Heart right ventricle (tissue), 16 donors: ENCODE measurements around the gene GRIN3B. TPM values are rescaled to one million over a fixed set of nuclear protein-coding genes. Genes with fewer than 3 reads are reported as not detected.

Experiments used
- ATAC-seq, 8 donors: fragments of 200-7000 bp; cut with Tn5 transposase; one replicate each; pipeline ENCODE4 v1.9.1; 2020; ENCODE audit warnings: mild to moderate bottlenecking in 8 of 8, moderate library complexity in 8 of 8, moderate number of reproducible peaks in 1 of 8
- DNase-seq, 2 donors: peaks; one replicate each; pipeline ENCODE4 v3.0.0-alpha.2; 2020
- H3K27ac ChIP-seq, 10 donors: fragments of 200-600 bp; sonication (generic) in 2 of 10; one replicate each; pipeline versions ENCODE4 v1.5.0 to v1.8.0; 2020 to 2022; ENCODE audit warnings: mild to moderate bottlenecking in 3 of 10
- H3K27me3 ChIP-seq, 7 donors: fragments of 200-600 bp; one replicate each; pipeline ENCODE4 v1.8.0; 2021 to 2022; ENCODE audit warnings: mild to moderate bottlenecking in 2 of 7
- H3K36me3 ChIP-seq, 9 donors: fragments of 200-600 bp; sonication (generic) in 1 of 9; one replicate each; pipeline versions ENCODE4 v1.5.0 to v1.8.0; 2020 to 2022; ENCODE audit warnings: mild to moderate bottlenecking in 2 of 9
- H3K4me1 ChIP-seq, 9 donors: fragments of 200-600 bp; sonication (generic) in 1 of 9; one replicate each; pipeline versions ENCODE4 v1.5.0 to v1.8.0; 2020 to 2022; ENCODE audit warnings: mild to moderate bottlenecking in 4 of 9
- H3K4me3 ChIP-seq, 10 donors: fragments of 200-600 bp; sonication (generic) in 2 of 10; one replicate each; pipeline versions ENCODE4 v1.5.0 to v1.8.0; 2020 to 2022; ENCODE audit warnings: mild to moderate bottlenecking in 7 of 10, moderate library complexity in 2 of 10
- H3K9me3 ChIP-seq, 11 donors: fragments of 200-600 bp in 10 of 11; sonication (generic) in 2 of 11; one replicate each; pipeline versions ENCODE4 v1.5.0 to v1.8.0; 2013 to 2022; ENCODE audit warnings: mild to moderate bottlenecking in 2 of 11, control low read depth in 1 of 11, moderate library complexity in 1 of 11
- CTCF ChIP-seq, 9 donors: fragments of 200-600 bp; sonication (generic) in 2 of 9; IDR thresholded peaks; one replicate each; pipeline versions ENCODE4 v1.5.0 to v1.8.0; 2021 to 2022; ENCODE audit warnings: antibody characterized with exemption in 9 of 9, mild to moderate bottlenecking in 5 of 9, moderate library complexity in 1 of 9
- WGBS, 2 donors: extraction: QIAGEN DNeasy Blood & Tissue Kit; methylation state at CpG; one replicate each; pipeline ENCODE4 v1.1.7; 2013; ENCODE audit warnings: inconsistent platforms in 1 of 2; 5-methylcytosine and 5-hydroxymethylcytosine counted together
- intact Hi-C, 10 donors: fragments of 100-400 bp; cut with DNase I; formaldehyde crosslinking; loops; one replicate each; pipeline versions ENCODE4 v1.11.1 to v1.14.2; 2022
- polyA plus RNA-seq, 2 donors: library from polyadenylated mRNA; stranded (reverse); fragments of 200-250 nt; gene quantifications; one replicate each; pipeline ENCODE4 v1.2.3, GENCODE V29; 2013
- total RNA-seq, 10 donors: library from RNA; stranded (reverse); fragmentation: NEBNext Ultra II Directional in 3 of 10; extraction: Animal tissue kit (Norgen Biotek cat#: 25700) in 3 of 10; gene quantifications; one replicate each; pipeline versions ENCODE4 v1.2.1 to v1.2.4, GENCODE V29; 2021 to 2023
- donor health status: Arrhythmogenic right ventricular cardiomyopathy.
- donor health status: ischemic (EF 13 %, LVEDD 7.1; RV severe dilation, severe dysfunction).
- donor health status: healthy with polysubstance abuse.
- donor health status: DM: no; HTN: yes; CAD: no.
- donor health status: DM: no; HTN: no; CAD: no.
- donor health status: ischemic (EF 25% LVEDD 6.9; RV normal size, moderate dysfunction).
- donor health status: ischemic (EF 25% LVEDD 5.7; RV mildly dilated, moderate dysfunction).
- donor health status: healthy.
- donor health status: DM: yes; HTN: yes; CAD: no.
- donor health status: Ischemic cardiomyopathy.
- donor health status: ischemic (EF 35%, LVEDD 5.7; RV mildly dilated, moderate dysfunction).
- donor health status: nonischemic (EF 11% LVEDD 7.7; RV severe dilation, severe dysfunction).
- donor health status: DM: yes; HTN: yes; CAD: no.
- donor health status: PGD.
- donor health status: ischemic (EF 29% LVEDD 5.4; RV normal size, mild dysfunction).
- donor health status: nonischemic (EF 23%, LVEDD 6.1; RV moderate dilation, normal function).

The GRIN3B gene
- total and polyA plus RNA-seq, 12 donors = 0.01 to 0.10 (median 0.08) TPM; not detected in 8

DNA sequence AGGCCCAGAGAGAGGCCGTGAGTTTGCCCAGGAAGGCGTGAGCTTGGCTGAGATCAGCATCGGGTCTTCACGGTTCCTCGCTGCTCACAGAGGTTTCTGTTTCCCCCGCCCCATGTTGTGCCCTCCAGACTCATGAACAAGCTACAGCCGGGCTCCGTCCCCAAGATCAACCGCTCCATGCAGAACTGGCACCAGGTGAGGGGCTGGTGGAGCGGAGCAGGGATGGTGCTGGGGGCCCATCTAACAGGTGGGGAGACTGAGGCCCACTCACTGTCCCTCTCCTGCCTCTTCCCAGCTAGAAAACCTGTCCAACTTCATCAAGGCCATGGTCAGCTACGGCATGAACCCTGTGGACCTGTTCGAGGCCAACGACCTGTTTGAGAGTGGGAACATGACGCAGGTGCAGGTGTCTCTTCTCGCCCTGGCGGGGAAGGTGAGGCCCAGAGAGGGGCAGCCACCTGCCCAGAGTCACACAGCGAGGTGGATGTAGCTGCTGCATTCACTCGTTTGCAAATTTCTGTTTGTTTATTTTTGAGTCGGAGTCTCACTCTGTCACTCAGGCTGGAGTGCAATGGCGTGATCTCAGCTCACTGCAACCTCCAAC lies 32.1 kb downstream of the GRIN3B start:
- no peak for TF ChIP-seq CTCF (IDR thresholded peaks at IDR 0.05)
- Histone ChIP-seq H3K27me3 (no peaks in the 10 kb centered on the region), H3K4me1 (peaks cover 8 to 40% (median 24%) of the 10 kb centered on the region in 9 donors), H3K36me3 (peaks cover 0 to 63% (median 9%) of the 10 kb centered on the region in 9 donors), H3K9me3 (no peaks in the 10 kb centered on the region), H3K4me3 (no peak overlapping the region), H3K27ac (no peak overlapping the region)
- 89 to 92% methylated on average over 20 of the region's 20 CpGs for WGBS, 2 donors
- no peak for DNase-seq
- no peak for ATAC-seq
- intact Hi-C loops = loop anchor here in 1 of 10 donors (10.0 kb wide), 1 partner anchor 62 kb away; the partner anchor contains the start of gene POLR2E

DNA sequence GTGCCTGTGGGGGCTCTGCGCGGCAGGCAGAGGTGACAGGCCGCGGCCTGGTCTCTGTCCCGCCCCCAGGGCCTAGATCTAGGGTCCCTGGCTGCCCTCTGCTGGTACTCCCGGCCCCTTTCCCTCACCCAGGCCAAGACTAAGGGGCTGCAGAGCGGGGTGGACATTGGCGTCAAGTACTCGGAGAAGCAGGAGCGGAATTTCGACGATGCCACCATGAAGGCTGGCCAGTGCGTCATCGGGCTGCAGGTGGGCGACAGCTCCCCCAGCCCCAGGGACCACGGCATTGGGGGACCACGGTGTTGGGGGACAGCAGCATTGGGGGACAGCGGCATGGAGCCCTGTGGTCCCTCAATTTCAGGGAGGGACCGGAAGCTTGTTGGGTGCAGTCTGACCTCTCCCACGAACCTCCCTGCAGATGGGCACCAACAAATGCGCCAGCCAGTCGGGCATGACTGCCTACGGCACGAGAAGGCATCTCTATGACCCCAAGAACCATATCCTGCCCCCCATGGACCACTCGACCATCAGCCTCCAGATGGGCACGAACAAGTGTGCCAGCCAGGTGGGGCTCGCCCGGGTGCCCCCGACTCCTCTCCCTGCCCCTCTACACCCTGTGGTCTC lies 35.9 kb downstream of the GRIN3B start:
- intact Hi-C loops = loop anchor here in 1 of 10 donors (10.0 kb wide), 1 partner anchor 59 kb away; the partner anchor contains the start of gene POLR2E
- Histone ChIP-seq H3K27ac (no peak overlapping the region), H3K4me1 (peaks cover 5 to 47% (median 20%) of the 10 kb centered on the region in 9 donors), H3K36me3 (peaks cover 0 to 53% (median 9%) of the 10 kb centered on the region in 9 donors), H3K27me3 (no peaks in the 10 kb centered on the region), H3K4me3 (no peak overlapping the region), H3K9me3 (no peaks in the 10 kb centered on the region)
- whole genome bisulfite sequencing, 2 donors = 87 to 90% methylated on average over 29 of the region's 29 CpGs
- TF ChIP-seq CTCF (IDR thresholded peaks at IDR 0.05) = peak in 1 of 9 donors; percentile 11
- DNase-seq (no peak), ATAC-seq (no peak)

DNA sequence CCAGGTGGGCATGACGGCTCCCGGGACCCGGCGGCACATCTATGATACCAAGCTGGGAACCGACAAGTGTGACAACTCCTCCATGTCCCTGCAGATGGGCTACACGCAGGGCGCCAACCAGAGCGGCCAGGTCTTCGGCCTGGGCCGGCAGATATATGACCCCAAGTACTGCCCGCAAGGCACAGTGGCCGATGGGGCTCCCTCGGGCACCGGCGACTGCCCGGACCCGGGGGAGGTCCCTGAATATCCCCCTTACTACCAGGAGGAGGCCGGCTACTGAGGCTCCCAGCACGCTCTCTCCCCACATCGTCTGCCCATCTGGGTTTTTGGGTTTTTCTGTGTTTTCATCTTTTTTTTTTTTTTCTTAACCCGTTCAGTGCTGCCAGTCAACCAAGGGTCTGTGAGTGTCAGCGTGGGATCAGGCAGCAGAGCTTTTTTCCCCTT lies 37.4 kb downstream of the GRIN3B start:
- no peaks in the 10 kb centered on the region for H3K27me3 ChIP-seq
- peaks cover 0 to 40% (median 3%) of the 10 kb centered on the region in 9 donors for H3K36me3 ChIP-seq
- H3K4me3 ChIP-seq = peak overlapping the region in 1 of 10 donors; percentile 29
- DNase-seq (no peak), ATAC-seq (no peak)
- no peak for TF ChIP-seq CTCF (IDR thresholded peaks at IDR 0.05)
- 74 to 80% methylated on average over 22 of the region's 22 CpGs for WGBS, 2 donors
- H3K9me3 ChIP-seq = no peaks in the 10 kb centered on the region
- H3K27ac ChIP-seq = peak overlapping the region in 8 of 10 donors; percentile 4 to 92 (median 43)
- intact Hi-C loops = loop anchor here in 1 of 10 donors (10.0 kb wide), 1 partner anchor 57 kb away; the partner anchor contains the start of gene POLR2E
- peaks cover 5 to 56% (median 29%) of the 10 kb centered on the region in 9 donors for H3K4me1 ChIP-seq

- Histone ChIP-seq H3K27me3 (no peaks in the 10 kb centered on the region), H3K9me3 (no peaks in the 10 kb centered on the region), H3K27ac (peak overlapping the region in 5 of 10 donors; percentile 27 to 92 (median 41)), H3K4me1 (peaks cover 5 to 56% (median 29%) of the 10 kb centered on the region in 9 donors), H3K4me3 (peak overlapping the region in 7 of 10 donors; percentile 30 to 73 (median 64)), H3K36me3 (peaks cover 0 to 32% (median 0%) of the 10 kb centered on the region in 9 donors)
- DNase-seq = no peak
- intact Hi-C loops = loop anchor here in 1 of 10 donors (10.0 kb wide), 1 partner anchor 56 kb away; the partner anchor contains the start of gene POLR2E
- no peak for TF ChIP-seq CTCF (IDR thresholded peaks at IDR 0.05)
- ATAC-seq = no peak
- 62 to 67% methylated on average over 22 of the region's 22 CpGs for WGBS, 2 donors
Observed at GRCh38 chr19:1038978-1039645, 38.9 kb downstream of the GRIN3B start.
